Hematopoietic multipotent progenitor cell treated with erythropoietin and hydrocortisone succinate and interleukin-3 and kit ligand, for 8 days (in vitro differentiated cells): ENCODE results near the gene PPP1R13B.

Experiments
- DNase-seq: peaks from one replicate; pipeline ENCODE4 v3.0.0-alpha.2; 2015

Gene PPP1R13B

DNA sequence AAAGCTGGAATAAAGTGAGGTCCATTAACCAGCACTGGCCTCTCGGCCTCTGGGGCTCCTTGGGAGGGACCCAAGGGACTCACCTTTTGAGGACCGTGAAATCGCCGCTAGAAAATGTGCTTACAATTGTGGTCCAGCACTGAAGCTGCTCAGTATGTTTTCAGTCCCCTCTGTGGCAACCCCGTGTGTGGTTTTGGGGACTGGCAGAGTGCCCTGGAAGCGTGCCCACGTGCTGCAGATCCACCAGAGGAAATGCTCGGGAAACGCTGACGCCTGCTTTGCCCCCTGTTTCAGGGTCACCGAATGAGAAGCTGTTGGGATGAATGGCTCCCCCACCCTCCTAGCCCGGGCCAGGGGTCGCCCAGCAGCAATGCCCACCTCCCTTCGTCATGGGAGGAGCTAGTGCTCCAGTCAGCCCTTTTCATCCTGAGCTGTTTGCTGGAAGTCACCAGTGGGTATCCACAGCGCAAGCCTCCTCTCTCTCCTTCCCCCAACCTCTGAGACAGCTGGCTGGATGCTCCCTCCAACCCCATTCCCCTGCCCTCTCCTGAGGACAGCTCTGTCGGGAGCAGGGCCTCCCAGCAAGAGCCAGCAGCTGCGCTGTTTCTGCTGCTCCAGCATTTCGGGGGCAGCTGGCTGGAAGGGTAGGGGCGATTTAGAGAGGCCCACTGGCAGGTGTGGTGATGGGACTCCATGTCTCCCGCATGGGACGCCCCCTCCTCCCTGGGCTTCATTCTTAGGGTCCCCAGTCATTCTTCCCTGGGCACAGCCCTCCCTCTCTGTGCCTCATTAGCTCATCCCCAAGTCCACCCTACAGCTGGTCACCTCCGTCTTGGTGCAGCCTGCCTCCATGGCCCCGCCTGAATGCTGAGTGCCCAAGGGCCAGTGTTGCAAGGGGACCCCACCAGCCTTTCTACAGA is 33.2 kb upstream of the PPP1R13B start:
- peak; percentile 73 for DNase-seq

DNA sequence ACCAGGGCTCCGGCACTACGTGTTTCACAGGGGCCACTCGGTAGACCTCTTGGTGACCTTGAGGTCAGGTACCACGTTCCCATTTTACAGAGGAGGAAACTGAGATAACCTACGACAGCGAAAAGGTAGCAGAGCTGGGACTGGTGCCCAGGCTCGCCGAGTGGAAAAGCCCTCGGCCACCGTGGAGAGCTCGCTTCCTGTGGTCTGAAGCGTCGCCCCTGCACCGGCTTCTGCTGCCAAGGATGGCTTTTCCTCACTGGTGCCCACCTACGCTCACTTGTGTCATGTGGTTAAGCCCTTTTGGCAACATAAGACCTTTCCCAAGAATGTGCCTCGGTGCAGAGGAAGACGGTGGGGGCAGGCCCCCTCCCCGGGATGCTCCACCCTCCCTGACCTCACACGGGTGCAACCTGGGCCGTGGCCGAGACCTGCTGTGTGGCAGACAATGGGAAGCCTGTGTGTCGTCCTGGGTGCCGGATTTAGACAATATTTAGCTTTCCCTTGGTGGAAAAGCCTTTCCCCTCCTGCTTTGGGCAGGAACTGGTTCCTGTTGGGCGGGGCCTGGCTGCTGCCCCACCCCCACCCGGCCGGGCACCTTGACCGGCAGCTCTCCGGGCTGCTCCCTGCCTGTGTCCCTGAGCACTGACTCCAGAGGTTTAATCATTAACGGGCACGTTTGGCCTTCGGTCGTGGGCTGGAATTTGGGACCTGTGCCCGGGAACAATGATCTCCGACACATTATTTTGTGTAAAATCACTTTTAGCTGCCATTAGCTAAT is 32.4 kb upstream of the PPP1R13B start:
- DNase-seq: no peak

DNA sequence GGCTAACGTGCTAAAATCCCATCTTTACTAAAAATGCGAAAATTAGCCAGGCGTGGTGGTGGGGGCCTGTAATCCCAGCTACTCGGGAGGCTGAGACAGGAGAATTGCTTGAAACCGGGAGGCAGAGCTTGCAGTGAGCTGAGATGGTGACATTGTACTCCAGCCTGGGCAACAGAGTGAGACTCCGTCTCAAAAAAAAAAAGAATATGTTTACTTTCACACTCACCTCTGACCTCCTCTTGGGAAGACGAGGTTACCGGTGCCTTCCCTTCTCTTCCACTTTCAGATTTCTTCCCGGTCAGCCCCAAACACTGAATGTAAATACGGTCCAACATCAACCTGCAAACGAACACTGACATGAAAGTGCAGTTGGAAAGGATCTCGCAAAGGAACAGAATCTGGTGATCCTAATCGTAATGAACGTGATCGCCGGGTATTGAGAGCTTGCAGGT is 31.8 kb upstream of the PPP1R13B start:
- no peak for DNase-seq

- DNase-seq: no peak
Observed at GRCh38 chr14:103878180-103878579, 30.8 kb upstream of the PPP1R13B start.

DNA sequence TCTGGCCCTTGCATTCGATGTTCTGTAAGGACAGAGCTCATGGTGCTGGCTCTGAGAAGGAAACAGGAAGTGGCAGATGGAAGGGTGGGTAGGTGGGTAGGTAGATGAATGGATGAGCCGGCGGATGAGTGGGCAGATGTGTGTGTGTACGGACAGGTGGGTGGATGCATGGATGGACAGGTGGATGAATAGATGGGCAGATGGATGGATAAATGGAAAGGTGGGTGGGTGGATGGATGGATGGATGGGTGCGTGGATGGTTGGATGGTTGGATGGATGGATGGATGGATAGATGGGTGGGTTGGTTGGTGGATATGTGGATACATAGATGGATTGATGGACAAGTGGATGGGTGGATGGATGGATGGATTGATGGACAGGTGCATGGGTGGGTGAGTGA is 27.6 kb upstream of the PPP1R13B start:
- no peak for DNase-seq

DNA sequence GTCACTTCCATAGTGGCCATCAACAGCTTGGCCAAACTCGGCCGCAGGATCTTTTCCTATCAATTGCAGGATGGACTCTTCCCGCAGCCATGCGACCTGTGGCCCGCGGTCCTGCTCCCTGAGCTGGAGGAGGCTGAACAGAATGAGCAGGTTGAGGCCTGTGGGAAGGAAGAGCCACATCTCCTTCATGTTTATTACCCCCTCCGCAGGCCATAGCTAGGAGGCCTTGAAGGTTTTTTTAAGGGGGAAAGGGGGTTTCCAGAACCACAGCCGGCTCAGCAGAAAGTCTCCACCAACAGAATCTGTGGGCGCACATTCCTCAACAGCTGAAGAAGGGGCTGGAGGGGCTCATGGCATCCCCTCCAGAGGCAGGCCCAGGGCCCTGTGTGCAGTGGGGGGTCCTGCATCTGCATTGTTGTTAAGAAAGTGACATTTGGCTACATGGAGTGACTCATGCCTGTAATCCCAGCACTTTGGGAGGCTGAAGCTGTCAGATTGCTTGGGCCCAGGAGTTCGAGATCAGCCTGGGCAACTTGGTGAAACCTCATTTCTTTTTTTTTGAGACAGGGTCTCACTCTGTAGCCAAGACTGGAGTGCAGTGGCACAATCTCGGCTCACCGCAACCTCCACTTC is 25.2 kb upstream of the PPP1R13B start:
- no peak for DNase-seq

DNA sequence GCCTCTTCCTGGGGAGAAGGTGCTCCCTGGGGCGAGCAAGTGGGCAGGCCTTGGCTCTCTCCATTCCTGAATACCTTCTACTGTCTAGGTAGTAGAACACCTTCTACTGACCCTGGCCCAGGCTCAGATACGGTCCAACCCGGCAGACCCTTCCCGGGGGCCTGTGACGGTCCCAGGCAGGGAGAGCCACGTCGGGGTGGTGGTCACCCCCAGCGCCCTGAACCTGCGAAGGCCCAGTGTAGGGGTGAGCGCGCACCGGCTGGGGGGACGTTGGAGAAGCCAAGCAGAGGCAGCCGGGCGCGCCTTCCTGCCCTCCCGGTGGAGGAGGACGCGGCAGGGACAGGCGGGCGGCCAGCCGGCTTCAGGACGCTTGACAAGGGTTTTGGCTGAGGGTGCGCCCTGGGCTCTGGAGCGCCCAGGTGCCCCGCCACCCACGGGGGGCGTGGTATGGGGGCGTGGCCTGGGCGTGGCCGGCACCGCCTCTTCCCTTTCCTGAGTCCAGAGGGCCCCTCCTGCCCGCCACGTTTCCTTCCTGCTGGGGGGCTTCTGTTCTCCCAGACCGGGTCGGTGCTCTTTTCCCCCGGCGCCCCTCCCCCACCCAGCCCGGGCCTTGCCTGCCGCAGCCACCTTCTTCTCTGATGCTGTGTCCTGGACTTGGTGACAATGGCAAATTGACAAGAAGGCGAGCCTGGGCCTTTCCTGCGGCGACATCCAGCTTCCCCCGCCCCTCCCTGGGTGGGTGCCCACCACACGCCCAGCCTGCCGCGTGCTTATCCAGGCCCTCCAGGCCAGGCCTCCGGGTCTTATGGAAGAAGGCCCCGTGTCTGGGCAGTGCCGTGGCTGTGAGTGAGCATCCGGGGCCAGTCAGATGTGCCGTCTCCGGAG is 24.5 kb upstream of the PPP1R13B start:
- peak; percentile 68 for DNase-seq

DNA sequence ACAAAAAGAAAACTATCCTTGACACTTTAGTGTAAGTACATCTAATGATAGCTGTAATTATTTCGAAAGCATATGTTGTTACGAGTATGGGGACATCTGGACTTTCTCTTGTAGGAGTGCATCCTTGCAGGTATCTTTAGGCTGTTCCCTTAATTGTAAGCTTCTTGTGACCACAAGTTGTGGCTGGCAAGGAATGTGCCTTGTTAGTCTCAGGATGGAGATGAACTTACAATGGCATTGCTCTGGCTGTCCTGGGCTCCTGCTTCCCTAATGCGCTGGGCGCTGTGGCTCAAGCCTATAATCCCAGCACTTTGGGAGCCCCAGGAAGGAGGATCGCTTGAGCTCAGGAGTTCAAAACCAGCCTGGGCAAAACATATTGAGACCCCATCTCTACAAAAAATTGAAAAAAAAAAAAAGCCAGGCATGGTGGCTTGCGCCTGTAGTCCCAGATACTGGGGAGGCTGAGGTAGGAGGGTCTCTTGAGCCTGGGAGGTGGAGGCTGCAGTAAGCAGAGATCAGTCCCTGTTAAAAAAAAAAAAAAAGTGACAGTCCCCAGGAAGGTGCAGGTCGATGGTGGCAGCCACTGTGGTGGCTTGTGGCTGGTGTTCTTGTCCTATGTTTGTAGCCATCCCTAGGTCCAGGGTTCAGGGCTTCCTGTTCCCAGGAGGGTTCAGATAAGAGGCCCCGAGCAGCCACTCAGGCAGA is 23.7 kb upstream of the PPP1R13B start:
- no peak for DNase-seq

GRCh38 chr14:103870144-103870876 is 22.9 kb upstream of the PPP1R13B start:
- DNase-seq: no peak

DNA sequence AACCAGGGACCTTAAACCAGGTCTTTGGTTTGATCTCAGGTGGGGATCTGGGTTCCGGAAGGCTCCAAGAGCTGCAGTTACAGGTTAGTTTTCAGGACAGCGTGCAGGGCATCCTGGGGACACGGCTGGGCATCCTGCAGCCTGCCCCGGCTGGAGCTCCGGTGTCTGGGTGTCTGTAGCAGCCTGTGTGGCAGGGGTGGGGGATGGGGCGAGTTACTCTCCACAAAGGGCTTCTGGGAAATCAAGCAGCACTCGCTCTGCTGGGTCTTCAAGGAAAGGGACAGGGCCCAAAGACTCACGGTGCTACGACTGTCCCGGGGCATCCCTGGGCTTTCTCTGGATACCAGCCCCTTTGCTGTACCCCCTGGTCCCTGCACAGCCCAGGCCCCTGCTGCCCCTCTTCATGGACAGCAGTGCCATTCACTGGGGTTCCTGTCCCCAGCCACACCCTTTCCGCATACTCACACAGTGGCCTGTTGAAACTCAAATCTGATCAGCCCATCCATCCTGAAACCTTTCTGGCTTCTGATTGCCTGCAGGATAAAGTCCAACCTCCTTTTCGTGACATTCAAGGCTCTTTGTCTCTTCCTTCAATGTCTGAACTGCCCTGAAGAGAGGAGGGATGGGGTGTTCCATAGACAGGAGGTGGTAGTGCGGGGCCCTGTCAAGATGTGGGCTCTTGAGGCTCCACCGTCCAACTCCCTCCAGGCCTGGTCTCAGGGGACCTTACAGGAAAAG is 22.2 kb upstream of the PPP1R13B start:
- DNase-seq: no peak

DNA sequence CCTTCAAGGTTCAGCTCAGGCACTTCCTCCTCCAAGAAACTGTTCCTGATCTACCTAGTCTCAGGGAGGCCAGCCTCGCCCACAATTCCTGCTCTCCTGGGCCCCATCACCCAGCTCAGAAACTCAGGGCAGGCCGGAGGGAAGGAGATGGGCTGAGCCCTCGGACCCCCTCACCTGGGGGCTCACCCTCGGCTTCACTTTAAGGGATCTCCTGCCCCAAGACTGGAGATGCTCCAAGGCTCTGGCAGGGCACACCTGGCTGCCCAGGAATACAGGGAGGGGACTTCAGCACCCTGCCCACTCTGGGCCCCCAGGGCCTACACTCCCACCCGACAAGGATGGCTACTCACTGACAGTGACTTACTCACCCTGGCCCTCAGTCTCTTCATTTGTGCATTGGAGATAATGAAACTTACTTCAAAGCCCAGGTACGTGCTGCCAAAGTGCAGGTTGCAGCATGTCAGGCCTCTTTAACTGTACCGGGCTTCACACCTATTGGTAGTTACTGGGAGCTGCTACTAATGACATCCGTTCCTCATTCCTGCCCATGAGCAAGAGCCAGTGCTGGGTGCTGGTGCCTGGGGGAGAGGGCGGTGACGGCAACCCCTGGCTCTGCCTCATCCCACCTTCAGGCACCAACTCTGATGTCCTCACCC is 21.0 kb upstream of the PPP1R13B start:
- DNase-seq: no peak

DNA sequence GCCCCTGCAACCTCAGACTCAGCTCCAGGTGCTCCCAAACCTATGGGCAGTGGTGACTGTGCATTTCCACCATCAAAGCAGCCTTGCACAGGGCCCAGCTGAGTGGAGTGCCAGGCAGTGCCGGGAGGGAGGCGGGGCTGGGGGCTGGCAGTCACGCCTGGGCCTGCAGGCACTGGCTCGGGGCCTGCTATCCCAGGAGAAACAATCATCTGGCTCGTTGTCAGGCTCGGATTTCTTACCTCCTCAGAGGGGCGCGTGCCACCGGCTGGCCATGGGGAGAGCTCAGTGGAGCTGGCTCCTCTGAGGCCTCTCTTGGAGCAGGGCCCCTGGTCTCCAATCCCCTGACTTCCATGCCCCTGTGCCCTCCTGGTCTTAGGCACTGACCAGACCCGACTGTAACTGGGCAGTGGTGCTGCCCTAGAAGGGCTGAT is 20.2 kb upstream of the PPP1R13B start:
- DNase-seq: no peak

DNA sequence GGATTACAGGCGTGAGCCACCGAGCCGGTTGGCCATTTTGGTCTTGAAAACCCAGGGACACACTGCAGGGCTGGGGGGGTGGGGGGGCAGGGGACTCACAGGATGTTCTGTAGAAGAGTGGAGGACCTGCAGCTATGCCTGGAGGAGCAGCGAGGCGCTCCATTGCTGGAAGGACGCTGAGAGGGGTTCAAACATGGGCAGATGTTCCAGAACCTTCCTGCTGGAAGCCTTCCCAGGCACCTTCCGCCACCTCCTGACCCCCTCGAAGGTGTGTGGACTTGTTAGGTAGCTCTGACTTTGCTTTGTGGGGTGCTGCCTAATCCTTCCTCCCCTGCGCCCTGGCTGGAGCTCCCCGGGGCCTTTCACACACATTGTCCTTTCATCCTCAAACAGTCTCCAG is 19.6 kb upstream of the PPP1R13B start:
- no peak for DNase-seq

- no peak for DNase-seq
Observed at GRCh38 chr14:103863245-103863644, 15.9 kb upstream of the PPP1R13B start.

DNA sequence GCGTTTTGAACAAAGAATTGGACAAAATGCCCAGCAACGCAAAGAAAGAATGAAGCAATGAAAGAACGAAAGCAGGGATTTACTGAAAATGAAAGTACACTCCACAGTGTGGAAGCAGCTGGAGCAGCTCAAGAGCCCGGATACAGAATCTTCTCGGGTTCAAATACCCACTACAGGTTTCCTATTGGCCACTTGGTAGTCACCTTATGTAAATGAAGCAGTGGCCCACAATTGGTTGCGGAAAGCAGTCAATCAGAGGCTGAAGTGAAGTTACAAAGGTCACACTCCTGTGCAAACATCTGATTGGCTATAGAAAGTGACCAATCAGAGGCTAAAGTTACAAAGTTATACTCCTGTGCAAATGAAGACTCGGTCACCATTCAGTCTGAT is 15.0 kb upstream of the PPP1R13B start:
- no peak for DNase-seq

DNA sequence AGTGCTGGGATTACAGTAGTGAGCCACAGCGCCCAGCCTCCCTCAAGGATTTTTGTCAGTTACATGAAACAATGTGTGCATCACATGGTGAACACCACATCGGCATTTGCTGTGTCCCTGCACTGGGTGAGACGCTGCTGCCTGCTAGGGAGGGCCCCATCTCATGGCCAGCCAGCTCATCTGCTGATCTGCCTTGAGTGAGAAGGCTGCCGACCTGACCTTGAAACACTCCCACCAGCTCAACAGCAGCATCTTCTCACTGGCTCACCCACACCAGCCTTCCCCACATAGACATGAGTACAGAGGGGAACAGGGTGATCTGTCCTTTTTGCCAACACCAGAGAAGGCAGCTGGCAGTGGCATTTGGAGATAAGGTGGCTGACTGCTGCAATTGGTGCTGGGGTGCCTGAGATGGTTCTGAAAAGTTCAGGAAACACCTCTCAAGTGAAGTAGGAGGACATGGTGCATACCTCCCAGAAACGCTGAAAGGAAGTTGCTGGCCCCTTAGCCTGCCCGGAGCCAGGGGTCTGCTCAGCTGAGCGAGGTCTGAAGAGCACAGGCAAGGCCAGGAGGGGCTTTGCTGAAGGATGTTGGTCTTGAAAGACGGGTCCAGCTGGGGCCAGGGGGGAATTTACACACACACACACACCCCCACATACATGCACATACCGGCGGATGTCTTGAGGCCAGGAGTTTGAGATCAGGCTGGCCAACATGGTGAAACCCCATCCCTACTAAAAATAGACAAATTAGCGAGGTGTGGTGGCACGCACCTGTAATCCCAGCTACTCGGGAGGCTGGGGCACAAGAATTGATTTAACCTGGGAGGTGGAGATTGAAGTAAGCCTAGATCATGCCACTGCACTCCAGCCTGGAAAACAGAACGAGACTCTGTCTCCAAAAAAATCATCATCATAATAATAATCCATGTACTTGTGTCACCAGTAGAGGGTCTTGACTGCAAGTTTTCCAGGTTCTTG is 14.3 kb upstream of the PPP1R13B start:
- peak; percentile 34 for DNase-seq

DNA sequence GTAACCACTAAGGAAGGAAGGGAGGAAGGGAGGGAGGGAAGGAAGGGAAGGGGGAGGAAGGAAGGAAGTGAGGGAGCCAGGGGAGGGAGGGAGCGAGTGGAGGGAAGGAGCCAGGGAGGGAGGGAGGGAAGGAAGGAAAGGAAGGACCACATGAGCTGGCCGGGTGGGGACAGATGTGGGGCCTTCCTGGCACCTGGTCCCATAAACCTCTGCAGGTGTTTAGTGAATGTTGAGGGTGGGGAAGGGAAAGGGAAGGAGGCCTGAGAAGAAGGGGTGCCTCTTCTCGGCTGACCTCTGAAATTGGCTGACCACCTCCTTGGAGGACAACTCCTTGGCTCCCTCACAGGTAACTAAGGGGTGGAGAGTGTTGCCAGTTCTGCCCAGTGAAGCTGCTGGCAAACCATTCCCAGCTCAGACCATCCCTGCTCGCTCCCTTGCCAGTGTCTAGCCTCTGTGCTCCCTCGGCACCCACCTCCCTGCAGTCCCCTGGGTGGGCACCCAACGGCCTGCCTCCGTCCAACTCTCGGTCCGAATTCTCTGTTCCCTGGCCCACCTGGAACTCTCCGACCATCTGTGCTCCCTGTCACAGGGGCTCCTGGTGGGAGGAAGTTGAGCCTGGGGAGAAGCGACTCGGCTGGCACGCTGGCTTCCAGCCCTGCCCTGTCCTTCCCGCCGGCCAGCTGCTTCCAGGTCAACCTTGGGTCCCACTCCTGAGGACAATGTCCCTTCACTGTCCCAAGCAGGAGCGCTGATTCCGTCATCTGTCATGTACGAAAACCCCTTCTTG is 12.2 kb upstream of the PPP1R13B start:
- no peak for DNase-seq
